ENCODE measurements around the gene KIRREL2.
"Not testable (repeated sequence)": the region's sequence is repeated elsewhere in the genome, so short reads cannot be mapped to it uniquely, and the experiment has no call there.

Gene KIRREL2

GRCh38 chr19:35824150-35824549, 32.6 kb upstream of the KIRREL2 start:
- Histone ChIP-seq H3K9ac (ENCODE audit: low read length in 5 of 5) (no peak overlapping the region), H3K9me3 (ENCODE audit: control insufficient read depth in 5 of 5, low read length in 5 of 5) (peaks cover 0 to 2% (median 0%) of the 10 kb centered on the region in 5 donors), H3K4me3 (ENCODE audit: low read depth in 1 of 5, low read length in 5 of 5) (no peak overlapping the region), H3K27ac (ENCODE audit: low read depth, low read length) (no peak overlapping the region), H3K4me1 (ENCODE audit: control insufficient read depth in 5 of 5, insufficient read depth in 5 of 5, low read length in 5 of 5) (no peaks in the 10 kb centered on the region), H3K36me3 (ENCODE audit: control insufficient read depth in 5 of 5, insufficient read depth in 5 of 5, low read length in 5 of 5) (no peaks in the 10 kb centered on the region), H3K27me3 (ENCODE audit: control insufficient read depth in 5 of 5, insufficient read depth in 4 of 5, low read length in 5 of 5) (peaks cover 0 to 12% (median 3%) of the 10 kb centered on the region in 5 donors)

- no peak overlapping the region for H3K9ac ChIP-seq (ENCODE audit: low read length in 5 of 5)
- no peaks in the 10 kb centered on the region for H3K4me1 ChIP-seq (ENCODE audit: control insufficient read depth in 5 of 5, insufficient read depth in 5 of 5, low read length in 5 of 5)
- no peak overlapping the region for H3K4me3 ChIP-seq (ENCODE audit: low read depth in 1 of 5, low read length in 5 of 5)
- H3K9me3 ChIP-seq (ENCODE audit: control insufficient read depth in 5 of 5, low read length in 5 of 5), result peaks cover 0 to 5% (median 0%) of the 10 kb centered on the region in 5 donors
- peaks cover under 1 to 24% (median 7%) of the 10 kb centered on the region in 5 donors for H3K27me3 ChIP-seq (ENCODE audit: control insufficient read depth in 5 of 5, insufficient read depth in 4 of 5, low read length in 5 of 5)
- H3K27ac ChIP-seq (ENCODE audit: low read depth, low read length), result no peak overlapping the region
- no peaks in the 10 kb centered on the region for H3K36me3 ChIP-seq (ENCODE audit: control insufficient read depth in 5 of 5, insufficient read depth in 5 of 5, low read length in 5 of 5)
Measured at GRCh38 chr19:35828692-35829301, 27.9 kb upstream of the KIRREL2 start.

DNA sequence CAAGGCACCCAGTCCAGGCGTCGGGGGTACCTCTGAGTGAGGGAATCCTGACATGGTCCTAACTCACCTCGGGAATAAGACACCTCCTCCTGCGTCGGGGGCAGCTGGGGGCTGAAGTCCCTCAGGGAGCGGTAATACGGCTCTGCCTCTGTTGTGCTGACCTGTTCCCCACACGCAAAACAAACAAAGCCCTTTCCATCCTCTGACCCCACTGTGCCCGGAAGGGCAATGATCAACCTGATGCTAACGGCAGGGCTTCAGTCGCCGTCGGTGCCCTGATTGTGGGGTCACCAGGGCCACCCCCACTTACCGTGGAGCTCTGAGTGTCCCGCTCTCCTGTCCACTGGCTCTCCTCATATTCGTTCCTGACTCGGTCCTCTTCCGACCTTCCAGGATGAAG, 25.7 kb upstream of the KIRREL2 start:
- Histone ChIP-seq H3K4me1 (ENCODE audit: control insufficient read depth in 5 of 5, insufficient read depth in 5 of 5, low read length in 5 of 5) (no peaks in the 10 kb centered on the region), H3K4me3 (ENCODE audit: low read depth in 1 of 5, low read length in 5 of 5) (no peak overlapping the region), H3K9ac (ENCODE audit: low read length in 5 of 5) (no peak overlapping the region), H3K36me3 (ENCODE audit: control insufficient read depth in 5 of 5, insufficient read depth in 5 of 5, low read length in 5 of 5) (no peaks in the 10 kb centered on the region), H3K9me3 (ENCODE audit: control insufficient read depth in 5 of 5, low read length in 5 of 5) (peaks cover 0 to 5% (median 0%) of the 10 kb centered on the region in 5 donors), H3K27ac (ENCODE audit: low read depth, low read length) (no peak overlapping the region), H3K27me3 (ENCODE audit: control insufficient read depth in 5 of 5, insufficient read depth in 4 of 5, low read length in 5 of 5) (peaks cover 6 to 24% (median 10%) of the 10 kb centered on the region in 5 donors)

DNA sequence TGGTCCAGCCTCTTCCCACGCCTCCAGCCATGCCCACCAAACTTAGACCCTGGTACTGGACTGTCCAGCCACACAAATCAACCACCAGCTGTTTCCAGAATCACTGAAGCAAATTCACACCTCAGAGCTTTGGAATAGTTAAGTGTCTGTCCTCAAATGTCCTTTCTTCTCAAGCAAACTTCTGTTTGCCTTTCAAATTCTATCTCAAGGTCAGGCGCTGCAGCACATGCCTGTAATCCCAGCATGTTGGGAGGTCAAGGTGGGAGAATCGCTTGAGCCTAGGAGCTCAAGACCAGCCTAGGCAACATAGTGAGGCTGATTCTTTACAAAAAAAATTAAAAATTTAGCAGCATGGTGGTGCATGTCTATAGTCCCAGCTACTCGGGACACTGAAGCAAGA, 24.7 kb upstream of the KIRREL2 start:
- Histone ChIP-seq H3K4me3 (ENCODE audit: low read depth in 1 of 5, low read length in 5 of 5) (no peak overlapping the region), H3K4me1 (ENCODE audit: control insufficient read depth in 5 of 5, insufficient read depth in 5 of 5, low read length in 5 of 5) (no peaks in the 10 kb centered on the region), H3K36me3 (ENCODE audit: control insufficient read depth in 5 of 5, insufficient read depth in 5 of 5, low read length in 5 of 5) (no peaks in the 10 kb centered on the region), H3K9me3 (ENCODE audit: control insufficient read depth in 5 of 5, low read length in 5 of 5) (peaks cover 0 to 5% (median 0%) of the 10 kb centered on the region in 5 donors), H3K9ac (ENCODE audit: low read length in 5 of 5) (no peak overlapping the region), H3K27me3 (ENCODE audit: control insufficient read depth in 5 of 5, insufficient read depth in 4 of 5, low read length in 5 of 5) (peaks cover 6 to 24% (median 10%) of the 10 kb centered on the region in 5 donors), H3K27ac (ENCODE audit: low read depth, low read length) (no peak overlapping the region)

DNA sequence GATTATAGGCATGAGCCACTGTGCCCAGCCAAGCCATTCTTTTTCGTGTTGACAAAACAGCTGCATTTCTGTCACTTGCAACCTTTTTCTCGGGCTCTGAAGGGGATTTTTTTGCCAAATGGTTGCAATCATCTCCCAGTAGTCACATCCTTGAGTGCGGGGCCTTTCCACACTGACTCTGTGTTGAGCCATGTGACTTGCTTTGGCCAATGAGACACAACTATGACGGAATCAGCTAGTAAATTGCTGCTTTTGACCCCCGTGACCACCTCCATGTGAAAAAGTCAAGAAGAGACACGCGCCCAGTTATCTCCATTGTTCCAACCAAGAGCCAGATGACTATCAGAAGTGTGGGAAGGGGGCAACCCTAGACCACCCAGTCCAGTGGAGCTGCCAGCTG, 22.7 kb upstream of the KIRREL2 start:
- no peak overlapping the region for H3K27ac ChIP-seq (ENCODE audit: low read depth, low read length)
- H3K4me3 ChIP-seq (ENCODE audit: low read depth in 1 of 5, low read length in 5 of 5), result no peak overlapping the region
- H3K36me3 ChIP-seq (ENCODE audit: control insufficient read depth in 5 of 5, insufficient read depth in 5 of 5, low read length in 5 of 5), result no peaks in the 10 kb centered on the region
- no peaks in the 10 kb centered on the region for H3K4me1 ChIP-seq (ENCODE audit: control insufficient read depth in 5 of 5, insufficient read depth in 5 of 5, low read length in 5 of 5)
- no peak overlapping the region for H3K9ac ChIP-seq (ENCODE audit: low read length in 5 of 5)
- H3K27me3 ChIP-seq (ENCODE audit: control insufficient read depth in 5 of 5, insufficient read depth in 4 of 5, low read length in 5 of 5), result peaks cover 6 to 24% (median 10%) of the 10 kb centered on the region in 5 donors
- peaks cover 1 to 5% (median 2%) of the 10 kb centered on the region in 5 donors for H3K9me3 ChIP-seq (ENCODE audit: control insufficient read depth in 5 of 5, low read length in 5 of 5)

DNA sequence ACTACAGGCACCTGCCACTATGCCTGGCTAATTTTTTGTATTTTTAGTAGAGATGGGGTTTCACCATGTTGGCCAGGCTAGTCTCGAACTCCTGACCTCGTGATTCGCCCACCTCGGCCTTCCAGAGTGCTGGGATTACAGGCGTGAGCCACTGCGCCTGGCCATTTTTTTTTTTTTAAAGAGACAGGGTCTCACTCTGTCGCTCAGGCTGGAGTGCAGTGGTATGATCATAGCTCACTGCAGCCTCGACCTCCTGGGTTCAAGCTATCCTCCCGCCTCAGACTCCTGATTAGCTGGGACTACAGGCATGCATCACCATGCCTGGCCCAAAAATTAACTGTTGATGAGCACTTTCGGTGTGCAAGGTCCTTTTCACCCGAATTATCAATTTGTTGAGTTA, 20.6 kb upstream of the KIRREL2 start:
- H3K4me1 ChIP-seq (ENCODE audit: control insufficient read depth in 5 of 5, insufficient read depth in 5 of 5, low read length in 5 of 5); H3K9me3 ChIP-seq (ENCODE audit: control insufficient read depth in 5 of 5, low read length in 5 of 5): not testable (repeated sequence)
- H3K27me3 ChIP-seq (ENCODE audit: control insufficient read depth in 5 of 5, insufficient read depth in 4 of 5, low read length in 5 of 5), result peaks cover 0 to 17% (median 10%) of the 10 kb centered on the region in 5 donors

GRCh38 chr19:35841961-35842595, 14.6 kb upstream of the KIRREL2 start:
- H3K36me3 ChIP-seq (ENCODE audit: control insufficient read depth in 5 of 5, insufficient read depth in 5 of 5, low read length in 5 of 5), result no peaks in the 10 kb centered on the region
- H3K9ac ChIP-seq (ENCODE audit: low read length in 5 of 5), result no peak overlapping the region
- H3K4me1 ChIP-seq (ENCODE audit: control insufficient read depth in 5 of 5, insufficient read depth in 5 of 5, low read length in 5 of 5), result peaks cover 0 to 19% (median 11%) of the 10 kb centered on the region in 5 donors
- H3K27ac ChIP-seq (ENCODE audit: low read depth, low read length), result no peak overlapping the region
- no peak overlapping the region for H3K4me3 ChIP-seq (ENCODE audit: low read depth in 1 of 5, low read length in 5 of 5)
- H3K9me3 ChIP-seq (ENCODE audit: control insufficient read depth in 5 of 5, low read length in 5 of 5), result peaks cover 4 to 8% (median 6%) of the 10 kb centered on the region in 5 donors
- H3K27me3 ChIP-seq (ENCODE audit: control insufficient read depth in 5 of 5, insufficient read depth in 4 of 5, low read length in 5 of 5), result peaks cover 29 to 48% (median 42%) of the 10 kb centered on the region in 5 donors

More for the DNA sequence above, 20.6 kb upstream of the KIRREL2 start:
- not testable (repeated sequence) for H3K27ac ChIP-seq (ENCODE audit: low read depth, low read length); H3K4me3 ChIP-seq (ENCODE audit: low read depth in 1 of 5, low read length in 5 of 5); H3K36me3 ChIP-seq (ENCODE audit: control insufficient read depth in 5 of 5, insufficient read depth in 5 of 5, low read length in 5 of 5); H3K9ac ChIP-seq (ENCODE audit: low read length in 5 of 5)

- H3K9ac ChIP-seq (ENCODE audit: low read length in 5 of 5), result no peak overlapping the region
- peaks cover 29 to 49% (median 42%) of the 10 kb centered on the region in 5 donors for H3K27me3 ChIP-seq (ENCODE audit: control insufficient read depth in 5 of 5, insufficient read depth in 4 of 5, low read length in 5 of 5)
- H3K27ac ChIP-seq (ENCODE audit: low read depth, low read length), result no peak overlapping the region
- peaks cover 0 to 19% (median 11%) of the 10 kb centered on the region in 5 donors for H3K4me1 ChIP-seq (ENCODE audit: control insufficient read depth in 5 of 5, insufficient read depth in 5 of 5, low read length in 5 of 5)
- peaks cover 4 to 8% (median 6%) of the 10 kb centered on the region in 5 donors for H3K9me3 ChIP-seq (ENCODE audit: control insufficient read depth in 5 of 5, low read length in 5 of 5)
- H3K36me3 ChIP-seq (ENCODE audit: control insufficient read depth in 5 of 5, insufficient read depth in 5 of 5, low read length in 5 of 5), result no peaks in the 10 kb centered on the region
- no peak overlapping the region for H3K4me3 ChIP-seq (ENCODE audit: low read depth in 1 of 5, low read length in 5 of 5)
Measured at GRCh38 chr19:35842666-35843272, 13.9 kb upstream of the KIRREL2 start.

DNA sequence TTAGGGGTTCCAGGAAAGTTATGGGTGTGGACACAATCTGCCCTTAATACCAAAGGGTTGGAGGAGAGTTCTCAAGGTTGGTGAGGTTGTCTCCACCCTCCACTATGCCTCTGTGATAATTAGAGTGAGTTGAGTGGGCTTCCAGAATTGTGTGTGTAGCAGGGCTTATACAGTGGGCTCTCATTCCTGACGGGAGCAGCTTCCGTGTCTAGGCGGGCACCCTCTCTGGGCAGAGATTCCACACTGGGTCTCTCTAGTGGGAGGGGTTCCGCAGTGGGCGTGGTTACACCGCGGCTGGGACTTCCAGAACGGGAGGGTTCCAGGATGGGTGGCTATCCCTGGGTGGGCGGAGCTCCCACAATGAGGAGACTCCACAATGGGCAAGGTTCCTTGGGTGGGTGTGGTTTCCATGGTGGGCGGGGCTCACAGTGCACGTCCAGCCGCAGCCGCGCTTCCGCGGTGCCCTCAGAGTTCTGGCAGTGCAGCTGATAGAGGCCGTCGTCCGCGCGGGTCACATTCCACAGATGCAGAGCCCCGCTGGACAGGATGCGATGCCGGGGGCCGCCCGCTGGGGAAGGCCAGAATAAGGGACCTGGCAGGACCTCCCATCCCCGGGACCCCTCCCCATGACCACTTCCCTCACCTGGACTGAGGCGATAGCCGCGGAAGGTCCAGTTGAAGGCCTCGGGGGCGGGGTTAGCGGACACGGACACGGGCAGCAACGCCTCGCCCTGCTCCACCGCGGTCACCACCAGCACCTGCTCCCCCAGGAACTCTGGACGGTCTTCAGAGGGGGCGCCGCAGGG, 12.8 kb upstream of the KIRREL2 start:
- no peaks in the 10 kb centered on the region for H3K36me3 ChIP-seq (ENCODE audit: control insufficient read depth in 5 of 5, insufficient read depth in 5 of 5, low read length in 5 of 5)
- peaks cover 4 to 8% (median 5%) of the 10 kb centered on the region in 5 donors for H3K9me3 ChIP-seq (ENCODE audit: control insufficient read depth in 5 of 5, low read length in 5 of 5)
- peaks cover 0 to 19% (median 11%) of the 10 kb centered on the region in 5 donors for H3K4me1 ChIP-seq (ENCODE audit: control insufficient read depth in 5 of 5, insufficient read depth in 5 of 5, low read length in 5 of 5)
- H3K27ac ChIP-seq (ENCODE audit: low read depth, low read length), result no peak overlapping the region
- H3K4me3 ChIP-seq (ENCODE audit: low read depth in 1 of 5, low read length in 5 of 5), result peak overlapping the region in 1 of 5 donors; percentile 18
- peaks cover 39 to 59% (median 52%) of the 10 kb centered on the region in 5 donors for H3K27me3 ChIP-seq (ENCODE audit: control insufficient read depth in 5 of 5, insufficient read depth in 4 of 5, low read length in 5 of 5)
- H3K9ac ChIP-seq (ENCODE audit: low read length in 5 of 5), result no peak overlapping the region

All from subcutaneous abdominal adipose tissue (tissue), 5 donors.